Esophagus squamous epithelium (tissue), 4 donors: ENCODE results near the gene CTPS2.

ENCODE experiments used
- CTCF ChIP-seq, 6 experiments: fragments of 450-650 bp in 4 of 6; fragments of 200-600 bp in 2 of 6; sonication (generic) in 2 of 6; IDR thresholded peaks; one replicate each; pipeline ENCODE4 v1.5.1; 2016 to 2019; ENCODE audit warnings: antibody characterized with exemption in 6 of 6, mild to moderate bottlenecking in 4 of 6, moderate library complexity in 4 of 6
- POLR2A ChIP-seq, 4 donors: fragments of 450-650 bp; IDR thresholded peaks; one replicate each; pipeline ENCODE4 v1.6.1; 2017; ENCODE audit warnings: antibody characterized with exemption in 4 of 4, mild to moderate bottlenecking in 4 of 4, moderate library complexity in 3 of 4

- TF ChIP-seq CTCF (IDR thresholded peaks at IDR 0.05) = no peak
- no peak for TF ChIP-seq POLR2A (IDR thresholded peaks at IDR 0.05)
These were observed 120.2 kb downstream of the CTPS2 start for GRCh38 chrX:16592194-16592770.
